Activated CD4-positive, alpha-beta memory T cell treated with anti-CD3 and anti-CD28 coated beads for 36 hours (primary cell): Measurements from ENCODE around the gene TSN. TPM values are rescaled to one million over a fixed set of nuclear protein-coding genes. Genes with fewer than 3 reads are reported as not detected.
A peak's percentile ranks its signal among the peaks of the same experiment; 100 is the strongest.
"Not testable (repeated sequence)": the region's sequence is repeated elsewhere in the genome, so short reads cannot be mapped to it uniquely, and the experiment has no call there.

ENCODE experiments used
- CTCF ChIA-PET: fragments of 350-600 bp; sonication (Branson Sonifier 250); formaldehyde crosslinking; loops from one replicate; lab custom pipeline; 2021; ENCODE audit warnings: antibody characterized with exemption, inconsistent platforms; lab: Charles Lee
- POLR2A ChIA-PET: fragments of 350-600 bp; sonication (Branson Sonifier 250); formaldehyde crosslinking; loops from one replicate; lab custom pipeline; 2021; ENCODE audit warnings: antibody characterized with exemption; lab: Charles Lee
- DNase-seq: peaks from one replicate; pipeline ENCODE4 v3.0.0-alpha.2; 2020
- H3K27ac Mint-ChIP-seq: one replicate; pipeline ENCODE4 v1.8.0; 2021; ENCODE audit warnings: mixed read lengths
- H3K27me3 Mint-ChIP-seq: one replicate; pipeline ENCODE4 v1.8.0; 2021; ENCODE audit warnings: mixed read lengths
- H3K36me3 Mint-ChIP-seq: one replicate; pipeline ENCODE4 v1.8.0; 2021; ENCODE audit warnings: mixed read lengths
- H3K4me1 Mint-ChIP-seq: one replicate; pipeline ENCODE4 v1.8.0; 2021; ENCODE audit warnings: low read depth, mixed read lengths
- H3K4me3 Mint-ChIP-seq: one replicate; pipeline ENCODE4 v1.8.0; 2021; ENCODE audit warnings: mild to moderate bottlenecking, mixed read lengths
- H3K9me3 Mint-ChIP-seq: one replicate; pipeline ENCODE4 v1.8.0; 2021; ENCODE audit warnings: mixed read lengths
- intact Hi-C: fragments of 100-400 bp; cut with micrococcal nuclease; formaldehyde crosslinking; loops from one replicate; pipeline ENCODE4 v1.15.1; 2023
- total RNA-seq, 2 experiments: library from RNA; stranded (reverse); gene quantifications; one replicate each; pipeline ENCODE4 v1.2.3, GENCODE V29; 2021

TSN gene
- 10 to 100 TPM; 68.8 to 74.5 TPM for total RNA-seq

DNA sequence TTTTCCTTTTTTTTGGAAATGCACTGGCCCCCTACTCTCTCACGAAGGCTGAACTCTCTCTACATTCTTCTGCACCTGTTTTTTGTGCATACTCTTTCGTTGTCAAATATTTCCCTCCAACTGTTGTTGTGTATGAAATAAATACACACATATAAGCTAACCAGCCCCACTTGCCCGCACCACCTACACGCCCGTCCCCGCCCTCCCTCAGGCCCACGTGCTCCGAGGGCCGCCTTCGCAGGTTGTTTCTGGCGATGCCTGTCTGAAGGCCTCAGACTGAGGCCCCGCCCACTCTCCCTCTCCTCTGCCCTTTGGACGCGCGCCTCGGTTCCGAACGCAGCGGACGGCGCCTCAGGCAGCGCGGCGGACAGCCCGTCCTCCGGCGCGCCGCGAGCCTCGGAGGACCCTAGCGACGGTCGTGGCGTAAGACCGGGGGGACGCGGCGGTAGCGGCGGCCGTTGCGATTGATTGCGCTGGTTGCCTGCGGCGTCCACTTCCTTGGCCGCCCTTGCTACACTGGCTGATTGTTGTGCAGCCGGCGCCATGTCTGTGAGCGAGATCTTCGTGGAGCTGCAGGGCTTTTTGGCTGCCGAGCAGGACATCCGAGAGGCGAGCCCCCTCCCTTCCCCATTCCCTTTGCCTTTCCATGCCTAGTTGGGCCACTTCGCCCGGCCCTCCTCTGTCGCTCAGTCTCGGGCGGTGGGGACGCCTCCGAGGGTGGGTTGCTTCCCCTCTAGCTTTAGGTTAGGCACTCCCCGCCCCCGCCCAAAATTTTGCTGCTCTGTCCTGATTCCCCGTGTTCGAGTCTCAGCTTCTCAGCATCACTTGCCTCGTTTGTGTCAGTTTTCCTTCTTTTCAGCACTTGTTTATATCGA is at the start of gene TSN:
TSN (plus strand) TSS at position 415 of the 875 bp plus-strand sequence; CDS start at position 544, 129 bp downstream.
- Mint-ChIP-seq H3K9me3 (no peaks in the 10 kb centered on the region), H3K4me1 (peaks cover 27% of the 10 kb centered on the region), H3K4me3 (peak within 1 kb of the TSS; percentile 97), H3K27me3 (no peaks in the 10 kb centered on the region), H3K27ac (peak within 1 kb of the TSS; percentile 80), H3K36me3 (peaks cover 13% of the 10 kb centered on the region)
- intact Hi-C loops = loop anchor here (1.0 kb wide), 4 partner anchors 9 to 225 kb away; partner anchors contain the start of genes CLASP1 and RNU4ATAC
- CTCF ChIA-PET = interaction anchor here (1.0 to 1.1 kb wide), 2 partner anchors 56 to 107 kb away, joined by 3 read pairs; no protein-coding TSS in a partner anchor
- POLR2A ChIA-PET = interaction anchor here (0.6 to 1.3 kb wide), 2 partner anchors 18 to 19 kb away, joined by 3 read pairs; partner anchors contain the start of gene NIFK
- peak; percentile 98 for DNase-seq

DNA sequence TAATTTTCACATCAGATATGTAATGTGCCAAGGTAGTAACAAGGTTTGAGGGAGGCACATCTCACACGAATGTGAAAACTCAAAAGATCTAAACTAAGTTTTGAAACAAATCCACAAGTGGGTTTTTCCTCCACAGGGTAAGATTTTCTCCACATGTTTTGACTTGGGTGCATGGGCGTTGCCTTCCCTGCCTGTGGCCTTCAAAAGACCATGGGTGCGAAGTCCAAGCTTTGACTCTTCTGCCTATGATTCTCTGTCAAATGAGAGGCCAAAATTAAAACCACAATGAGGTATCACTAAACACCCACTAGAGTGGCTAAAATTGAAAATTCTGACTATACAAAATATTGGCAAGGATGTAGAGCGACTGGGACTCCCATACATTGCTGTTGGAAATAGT is 49.5 kb upstream of the TSN start:
- Mint-ChIP-seq H3K9me3 (no peaks in the 10 kb centered on the region), H3K36me3 (no peaks in the 10 kb centered on the region), H3K27ac (no peak overlapping the region), H3K4me3 (no peak overlapping the region), H3K27me3 (no peaks in the 10 kb centered on the region), H3K4me1 (peaks cover 11% of the 10 kb centered on the region)
- ChIA-PET CTCF (no interaction called here), POLR2A (no interaction called here)
- intact Hi-C loops = no loop called here
- no peak for DNase-seq

DNA sequence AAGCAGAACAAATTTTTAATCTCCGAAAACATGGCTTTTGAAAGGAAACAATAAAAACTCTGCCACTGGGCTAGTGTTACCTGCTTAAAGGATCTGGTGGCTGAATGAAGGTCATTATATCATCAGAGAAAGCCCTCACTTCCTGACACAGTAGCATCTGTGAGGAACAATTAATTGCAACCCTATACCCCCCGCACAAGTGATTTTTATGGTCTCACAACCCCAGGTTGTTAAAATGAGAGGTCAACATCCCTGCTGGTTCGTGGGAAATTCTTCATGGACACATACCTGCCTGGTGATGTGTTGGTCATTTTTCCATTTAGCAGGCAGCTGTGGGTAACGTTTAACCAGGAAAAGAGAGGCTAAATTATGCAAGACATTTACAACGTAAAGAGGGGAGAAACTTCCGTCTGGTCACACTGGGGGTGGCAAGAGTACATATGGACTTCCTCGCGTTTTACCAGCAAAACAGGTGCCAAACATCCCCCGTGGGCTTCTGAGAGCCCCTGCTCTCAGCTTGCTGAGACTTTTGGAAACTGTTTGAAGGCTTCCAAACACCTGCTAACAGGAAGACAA is 48.0 kb upstream of the TSN start:
- Mint-ChIP-seq H3K27me3 (no peaks in the 10 kb centered on the region), H3K4me3 (no peak overlapping the region), H3K9me3 (no peaks in the 10 kb centered on the region), H3K36me3 (no peaks in the 10 kb centered on the region), H3K27ac (no peak overlapping the region), H3K4me1 (no peaks in the 10 kb centered on the region)
- no peak for DNase-seq
- intact Hi-C loops = no loop called here
- POLR2A ChIA-PET = no interaction called here
- CTCF ChIA-PET = no interaction called here

DNA sequence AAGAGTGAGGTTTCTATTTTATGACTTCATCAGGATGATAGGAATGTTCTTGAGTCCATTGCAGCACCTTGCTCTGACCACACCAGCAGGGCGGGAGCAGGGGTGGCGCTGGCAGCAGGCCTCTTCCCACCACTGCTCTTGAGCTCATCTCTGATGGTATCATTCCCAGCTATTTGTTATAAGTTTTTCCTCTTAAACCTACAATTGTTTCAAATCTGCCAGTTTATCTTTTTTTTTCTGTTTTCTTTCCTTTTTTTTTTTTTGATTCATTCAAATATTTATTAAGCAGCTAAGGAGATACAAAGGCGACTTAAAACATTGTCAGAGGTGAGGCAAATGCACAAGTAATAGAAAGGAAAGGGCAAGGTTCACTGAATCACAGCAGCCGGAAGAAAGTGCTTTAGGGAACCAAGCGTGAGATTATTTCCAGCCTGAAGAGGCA is 47.5 kb upstream of the TSN start:
- no peak for DNase-seq
- Mint-ChIP-seq H3K4me3 (no peak overlapping the region), H3K36me3 (no peaks in the 10 kb centered on the region), H3K9me3 (no peaks in the 10 kb centered on the region), H3K4me1 (no peaks in the 10 kb centered on the region), H3K27me3 (no peaks in the 10 kb centered on the region), H3K27ac (no peak overlapping the region)
- intact Hi-C loops = no loop called here
- ChIA-PET POLR2A (no interaction called here), CTCF (no interaction called here)

DNA sequence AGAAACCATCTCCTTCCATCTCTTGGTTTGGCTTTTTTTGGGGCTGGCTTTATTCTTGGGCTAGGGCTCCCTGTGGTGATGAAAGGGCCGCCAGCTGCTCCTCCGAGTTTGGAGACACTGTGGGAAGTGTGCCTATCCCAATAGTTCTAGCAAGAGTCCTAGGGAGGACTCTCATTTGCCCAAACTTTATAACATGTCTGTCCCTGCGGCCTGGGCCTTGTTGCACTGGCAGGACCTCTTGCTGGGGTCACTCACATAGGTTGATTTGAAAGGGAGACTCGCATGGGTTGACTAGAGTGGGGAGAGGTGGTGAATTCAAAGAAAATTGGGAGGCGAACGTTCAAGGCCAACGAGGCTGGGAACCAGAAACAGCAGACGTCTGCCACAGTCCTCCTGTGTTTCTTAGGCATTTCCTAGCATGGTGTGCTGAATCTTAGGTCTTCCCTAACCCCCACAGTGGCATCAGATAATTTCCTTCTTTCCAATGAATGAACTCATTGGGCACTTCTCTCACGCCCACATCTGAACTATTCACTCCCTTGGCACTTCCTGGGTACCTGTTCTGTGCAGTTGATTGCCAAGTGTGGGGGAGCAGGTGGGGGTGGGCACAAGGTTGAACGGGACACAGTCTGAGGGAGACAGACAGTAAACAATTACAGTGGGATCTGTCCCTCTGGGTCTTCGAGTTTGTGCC is 45.5 kb upstream of the TSN start:
- Mint-ChIP-seq H3K4me1 (no peaks in the 10 kb centered on the region), H3K9me3 (no peaks in the 10 kb centered on the region), H3K27me3 (no peaks in the 10 kb centered on the region), H3K36me3 (no peaks in the 10 kb centered on the region), H3K27ac (no peak overlapping the region), H3K4me3 (no peak overlapping the region)
- DNase-seq = no peak
- ChIA-PET CTCF (no interaction called here), POLR2A (no interaction called here)
- intact Hi-C loops = no loop called here

DNA sequence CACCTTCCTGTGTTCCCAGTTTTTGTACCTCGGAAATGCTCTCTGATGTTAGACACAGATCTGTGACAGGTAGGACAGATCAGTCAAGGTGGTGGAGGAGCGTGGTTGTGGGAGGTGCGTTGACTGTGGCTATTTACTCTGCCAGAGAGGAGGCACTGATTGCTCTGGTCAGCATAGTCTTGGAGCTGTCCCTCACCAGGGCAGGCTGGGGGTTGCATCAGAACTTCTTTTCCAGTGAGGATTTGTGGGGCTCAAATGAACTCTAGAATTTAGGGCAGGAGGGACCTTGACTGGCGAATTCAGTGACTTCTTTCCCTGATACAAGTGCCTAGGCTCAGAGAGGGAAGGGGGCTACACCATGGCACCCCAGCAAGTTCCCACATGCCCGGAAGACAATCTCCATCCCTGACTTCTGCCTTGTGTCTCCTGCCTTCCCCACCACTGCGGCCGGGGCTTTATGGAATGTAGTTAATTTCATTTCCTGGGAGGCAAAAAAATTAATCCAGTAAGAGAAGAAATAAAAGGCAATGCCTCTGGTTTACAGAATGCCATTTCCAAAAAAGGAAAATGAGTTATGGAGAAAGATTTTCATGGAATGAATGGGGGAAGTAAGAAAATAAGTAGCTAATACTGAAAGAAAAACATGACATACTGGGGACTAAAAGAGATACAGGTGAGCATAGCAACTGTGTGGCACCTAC is 44.8 kb upstream of the TSN start:
- Mint-ChIP-seq H3K36me3 (no peaks in the 10 kb centered on the region), H3K4me1 (no peaks in the 10 kb centered on the region), H3K27ac (no peak overlapping the region), H3K9me3 (no peaks in the 10 kb centered on the region), H3K4me3 (no peak overlapping the region), H3K27me3 (no peaks in the 10 kb centered on the region)
- ChIA-PET POLR2A (no interaction called here), CTCF (no interaction called here)
- no peak for DNase-seq
- intact Hi-C loops = no loop called here

DNA sequence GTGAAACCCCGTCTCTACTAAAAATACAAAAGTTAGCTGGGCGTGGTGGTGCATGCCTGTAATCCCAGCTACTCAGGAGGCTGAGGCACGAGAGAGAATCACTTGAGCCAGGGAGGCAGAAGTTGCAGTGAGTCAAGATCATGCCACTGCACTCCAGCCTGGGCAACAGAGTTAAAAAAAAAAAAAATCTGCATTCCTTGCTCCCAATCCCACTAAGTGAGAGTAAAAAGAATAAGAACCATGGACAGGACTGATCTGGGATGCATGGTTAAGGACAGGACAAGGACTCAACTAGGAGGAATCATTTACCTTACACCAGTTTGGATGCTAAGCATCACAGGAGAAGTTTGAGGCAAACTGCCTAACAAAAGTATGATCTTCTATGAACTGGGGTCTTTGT is 44.0 kb upstream of the TSN start:
- CTCF ChIA-PET, intact Hi-C loops, H3K4me3 Mint-ChIP-seq, DNase-seq, H3K27me3 Mint-ChIP-seq, H3K4me1 Mint-ChIP-seq, POLR2A ChIA-PET, H3K27ac Mint-ChIP-seq, H3K9me3 Mint-ChIP-seq, H3K36me3 Mint-ChIP-seq: not testable (repeated sequence)

DNA sequence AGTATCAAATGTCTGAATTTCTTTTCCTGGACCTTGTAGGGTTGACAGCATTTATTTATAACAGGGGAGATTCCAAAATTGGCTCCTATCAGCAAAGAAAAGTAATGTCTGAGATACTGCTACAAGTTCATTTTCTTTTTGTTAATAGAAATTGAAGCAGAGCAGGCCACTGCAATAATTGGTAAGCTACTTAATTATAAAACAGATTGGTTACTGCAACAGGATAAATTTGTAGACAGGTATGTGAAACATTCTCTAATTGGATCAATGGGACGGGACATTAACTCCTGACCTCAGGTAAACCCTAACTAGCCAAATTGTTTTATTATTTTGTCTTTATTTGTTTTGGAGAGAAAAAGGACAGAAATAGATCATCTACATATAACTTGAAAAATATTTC is 39.3 kb upstream of the TSN start:
- intact Hi-C loops = no loop called here
- POLR2A ChIA-PET = interaction anchor here (1.2 kb wide), 1 partner anchor 185 kb away, joined by 4 read pairs; the partner anchor contains the start of gene RNU4ATAC

DNA sequence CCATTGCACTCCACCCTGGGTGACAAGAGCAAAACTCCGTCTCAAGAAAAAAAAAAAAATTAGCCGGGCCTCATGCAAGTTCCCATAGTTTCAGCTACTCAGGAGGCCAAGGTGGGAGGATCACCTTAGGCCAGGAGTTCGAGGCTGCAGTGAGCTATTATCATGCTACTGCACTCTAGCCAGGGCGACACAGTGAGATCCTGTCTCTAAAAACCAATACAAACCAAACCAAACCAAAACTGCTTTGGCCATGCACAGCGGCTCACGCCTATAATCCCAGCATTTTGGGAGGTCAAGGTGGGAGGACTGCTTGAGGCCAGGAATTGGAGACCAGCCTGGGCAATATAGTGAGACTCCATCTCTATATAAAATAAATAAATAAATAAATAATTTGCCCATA is 37.9 kb upstream of the TSN start:
- peaks cover 21% of the 10 kb centered on the region for H3K4me1 Mint-ChIP-seq
- H3K36me3 Mint-ChIP-seq = no peaks in the 10 kb centered on the region
- POLR2A ChIA-PET = interaction anchor here (1.1 kb wide), 1 partner anchor 16 kb away, joined by 3 read pairs; no protein-coding TSS in a partner anchor
- no peak for DNase-seq
- no peaks in the 10 kb centered on the region for H3K27me3 Mint-ChIP-seq
- H3K9me3 Mint-ChIP-seq = no peaks in the 10 kb centered on the region
- no peak overlapping the region for H3K27ac Mint-ChIP-seq
- no peak overlapping the region for H3K4me3 Mint-ChIP-seq
- CTCF ChIA-PET = interaction anchor here (1.0 to 2.3 kb wide), 4 partner anchors 15 to 187 kb away, joined by 3 to 10 read pairs (median 6); partner anchors contain the start of gene RNU4ATAC
- intact Hi-C loops = no loop called here

More for the DNA sequence above, 39.3 kb upstream of the TSN start:
- CTCF ChIA-PET = interaction anchor here (1.2 kb wide), 1 partner anchor 313 kb away, joined by 3 read pairs; no protein-coding TSS in a partner anchor
- Mint-ChIP-seq H3K4me1 (peaks cover 8% of the 10 kb centered on the region), H3K27me3 (no peaks in the 10 kb centered on the region), H3K4me3 (no peak overlapping the region), H3K27ac (no peak overlapping the region), H3K9me3 (no peaks in the 10 kb centered on the region), H3K36me3 (no peaks in the 10 kb centered on the region)
- no peak for DNase-seq

DNA sequence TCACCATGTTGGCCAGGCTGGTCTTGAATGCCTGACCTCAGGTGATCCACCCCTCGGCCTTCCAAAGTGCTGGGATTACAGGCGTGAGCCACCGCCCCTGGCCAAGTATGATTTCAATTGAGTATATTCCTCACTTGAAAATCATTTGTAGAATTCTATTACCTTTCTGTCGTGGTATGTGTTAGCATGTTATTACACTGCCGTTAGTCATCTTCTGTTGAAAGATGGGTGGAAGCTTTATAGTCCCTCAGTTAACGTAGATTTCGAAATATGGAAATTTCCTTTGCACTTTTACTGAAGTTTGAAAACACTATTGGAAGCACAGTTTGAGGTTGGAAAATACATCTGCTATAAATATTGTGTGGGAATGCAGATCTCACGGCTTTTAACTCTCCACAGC is 33.5 kb upstream of the TSN start:
- H3K4me1 Mint-ChIP-seq = peaks cover 43% of the 10 kb centered on the region
- intact Hi-C loops = loop anchor here (1.0 to 2.0 kb wide), 7 partner anchors 8 to 195 kb away; partner anchors contain the start of genes CLASP1 and NIFK
- H3K4me3 Mint-ChIP-seq = peak overlapping the region; percentile 44

DNA sequence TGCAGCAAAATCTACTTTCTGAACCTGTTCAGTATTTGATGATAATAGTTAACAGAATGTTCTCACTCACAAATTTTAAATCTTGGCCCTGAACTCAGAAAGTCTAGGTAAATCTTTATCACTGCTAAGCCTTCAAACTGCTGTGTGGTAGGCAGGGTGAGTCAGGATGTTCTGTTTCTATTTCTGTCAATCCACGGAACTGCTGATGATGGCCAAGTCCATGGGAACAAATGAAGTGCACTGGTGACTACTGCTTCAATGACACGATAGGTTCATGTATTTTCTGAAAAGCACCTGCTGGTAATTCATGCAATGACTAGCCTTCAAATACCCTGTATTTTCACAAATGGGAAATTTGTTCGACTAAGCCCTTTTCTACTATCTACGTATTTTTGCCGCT is 33.0 kb upstream of the TSN start:
- ChIA-PET CTCF (interaction anchor here (0.6 to 4.6 kb wide), 7 partner anchors 13 to 320 kb away, joined by 3 to 26 read pairs (median 4); partner anchors contain the start of genes NIFK and RNU4ATAC), POLR2A (interaction anchor here (0.6 to 4.2 kb wide), 7 partner anchors 12 to 194 kb away, joined by 3 to 64 read pairs (median 3); partner anchors contain the start of genes CLASP1 and RNU4ATAC)
- intact Hi-C loops = loop anchor here (1.0 to 2.0 kb wide), 7 partner anchors 8 to 195 kb away; partner anchors contain the start of genes CLASP1 and NIFK
- Mint-ChIP-seq H3K36me3 (peaks cover 15% of the 10 kb centered on the region), H3K27ac (peak overlapping the region; percentile 98), H3K4me3 (peak overlapping the region; percentile 44), H3K9me3 (no peaks in the 10 kb centered on the region), H3K4me1 (peaks cover 47% of the 10 kb centered on the region), H3K27me3 (no peaks in the 10 kb centered on the region)
- peak; percentile 74 for DNase-seq

More for the DNA sequence above, 33.5 kb upstream of the TSN start:
- ChIA-PET POLR2A (interaction anchor here (0.6 to 4.2 kb wide), 7 partner anchors 11 to 193 kb away, joined by 3 to 64 read pairs (median 4); partner anchors contain the start of genes CLASP1 and RNU4ATAC), CTCF (interaction anchor here (1.0 to 4.6 kb wide), 6 partner anchors 14 to 320 kb away, joined by 3 to 26 read pairs (median 4); partner anchors contain the start of genes NIFK and RNU4ATAC)
- Mint-ChIP-seq H3K36me3 (peaks cover 11% of the 10 kb centered on the region), H3K9me3 (no peaks in the 10 kb centered on the region), H3K27me3 (no peaks in the 10 kb centered on the region), H3K27ac (peak overlapping the region; percentile 98)
- DNase-seq = peak; percentile 66
